ENCODE results near the gene MAPK14.

MAPK14 gene

GRCh38 chr6:36098920-36099647, 71.5 kb downstream of the MAPK14 start:
- H3K79me2 ChIP-seq (ENCODE audit: low read length): no peaks in the 10 kb centered on the region
- H3F3A ChIP-seq (ENCODE audit: insufficient read depth, low read length): no peaks in the 10 kb centered on the region
- no peaks in the 10 kb centered on the region for H4K20me1 ChIP-seq (ENCODE audit: insufficient read depth, low read length)
- no peaks in the 10 kb centered on the region for H3K9me2 ChIP-seq (replicated peaks; ENCODE audit: insufficient read depth, low read length)
- no peaks in the 10 kb centered on the region for H3K4me1 ChIP-seq (ENCODE audit: low read length)
- H3K27me3 ChIP-seq (replicated peaks; ENCODE audit: insufficient read depth, low read length): no peaks in the 10 kb centered on the region
- H3K27ac ChIP-seq (ENCODE audit: low read length): no peak overlapping the region
- H2AFZ ChIP-seq (ENCODE audit: low read length): no peak overlapping the region
- no peaks in the 10 kb centered on the region for H3K9me3 ChIP-seq (replicated peaks; ENCODE audit: insufficient read depth, low read length)
- no peaks in the 10 kb centered on the region for H3K36me3 ChIP-seq (replicated peaks; ENCODE audit: insufficient read depth, low read length)
- DNase-seq: no peak
- H3K4me3 ChIP-seq (ENCODE audit: low read length): no peak overlapping the region
- no peak overlapping the region for H3K4me2 ChIP-seq (ENCODE audit: low read depth, low read length)
- H3K9ac ChIP-seq (ENCODE audit: low read length): no peak overlapping the region
- TF ChIP-seq EZH2 (optimal IDR thresholded peaks at IDR 0.05; ENCODE audit: low read depth, low read length): no peak
- no peak for TF ChIP-seq EZH2phosphoT487 (IDR thresholded peaks at IDR 0.05; ENCODE audit: low read length)
- TF ChIP-seq CTCF (IDR thresholded peaks at IDR 0.05; ENCODE audit: low read length): no peak

- H3K27me3 ChIP-seq (replicated peaks; ENCODE audit: insufficient read depth, low read length): no peaks in the 10 kb centered on the region
- no peaks in the 10 kb centered on the region for H3K79me2 ChIP-seq (ENCODE audit: low read length)
- H3K9me2 ChIP-seq (replicated peaks; ENCODE audit: insufficient read depth, low read length): no peaks in the 10 kb centered on the region
- no peak overlapping the region for H3K27ac ChIP-seq (ENCODE audit: low read length)
- no peak overlapping the region for H3K4me2 ChIP-seq (ENCODE audit: low read depth, low read length)
- no peak overlapping the region for H3K9ac ChIP-seq (ENCODE audit: low read length)
- H3K4me3 ChIP-seq (ENCODE audit: low read length): no peak overlapping the region
- H3F3A ChIP-seq (ENCODE audit: insufficient read depth, low read length): no peaks in the 10 kb centered on the region
- H3K4me1 ChIP-seq (ENCODE audit: low read length): no peaks in the 10 kb centered on the region
- H2AFZ ChIP-seq (ENCODE audit: low read length): no peak overlapping the region
- H4K20me1 ChIP-seq (ENCODE audit: insufficient read depth, low read length): no peaks in the 10 kb centered on the region
- no peaks in the 10 kb centered on the region for H3K9me3 ChIP-seq (replicated peaks; ENCODE audit: insufficient read depth, low read length)
- TF ChIP-seq EZH2 (optimal IDR thresholded peaks at IDR 0.05; ENCODE audit: low read depth, low read length) (no peak), CTCF (IDR thresholded peaks at IDR 0.05; ENCODE audit: low read length) (no peak), EZH2phosphoT487 (IDR thresholded peaks at IDR 0.05; ENCODE audit: low read length) (no peak)
- no peaks in the 10 kb centered on the region for H3K36me3 ChIP-seq (replicated peaks; ENCODE audit: insufficient read depth, low read length)
- DNase-seq: no peak
Measured at GRCh38 chr6:36099869-36100483, 72.4 kb downstream of the MAPK14 start.

- H3K36me3 ChIP-seq (replicated peaks; ENCODE audit: insufficient read depth, low read length): no peaks in the 10 kb centered on the region; the same call in 1 of the 2 replicates
- no peaks in the 10 kb centered on the region for H3K79me2 ChIP-seq (ENCODE audit: low read length)
- no peak for TF ChIP-seq EZH2phosphoT487 (IDR thresholded peaks at IDR 0.05; ENCODE audit: low read length)
- no peak for TF ChIP-seq CTCF (IDR thresholded peaks at IDR 0.05; ENCODE audit: low read length)
- TF ChIP-seq EZH2 (optimal IDR thresholded peaks at IDR 0.05; ENCODE audit: low read depth, low read length): no peak
- H4K20me1 ChIP-seq (ENCODE audit: insufficient read depth, low read length): no peaks in the 10 kb centered on the region
- H3K9me2 ChIP-seq (replicated peaks; ENCODE audit: insufficient read depth, low read length): no peaks in the 10 kb centered on the region
- no peak overlapping the region for H3K9ac ChIP-seq (ENCODE audit: low read length)
- H3K4me1 ChIP-seq (ENCODE audit: low read length): no peaks in the 10 kb centered on the region
- H3K4me2 ChIP-seq (ENCODE audit: low read depth, low read length): no peak overlapping the region
- DNase-seq: no peak
- H3K27ac ChIP-seq (ENCODE audit: low read length): no peak overlapping the region
- no peaks in the 10 kb centered on the region for H3F3A ChIP-seq (ENCODE audit: insufficient read depth, low read length)
- no peaks in the 10 kb centered on the region for H3K9me3 ChIP-seq (replicated peaks; ENCODE audit: insufficient read depth, low read length)
- no peak overlapping the region for H2AFZ ChIP-seq (ENCODE audit: low read length)
- no peaks in the 10 kb centered on the region for H3K27me3 ChIP-seq (replicated peaks; ENCODE audit: insufficient read depth, low read length)
- no peak overlapping the region for H3K4me3 ChIP-seq (ENCODE audit: low read length)
Measured at GRCh38 chr6:36101691-36102090, 74.1 kb downstream of the MAPK14 start.

Measured in MM.1S (cell line).